Psoas muscle (tissue), 8 donors: ENCODE results near the gene RAPGEF5. TPM values are rescaled to one million over a fixed set of nuclear protein-coding genes. Genes with fewer than 3 reads are reported as not detected.

Source experiments
- ATAC-seq, 4 donors: fragments of 200-7000 bp; cut with Tn5 transposase; one replicate each; pipeline ENCODE4 v1.9.1; 2020; ENCODE audit warnings: moderate library complexity in 3 of 4, mild to moderate bottlenecking in 2 of 4
- DNase-seq, 2 donors: peaks; one replicate each; pipeline ENCODE4 v3.0.0-alpha.2; 2020
- H3K27ac ChIP-seq: fragments of 200-600 bp; one replicate; pipeline ENCODE4 v1.8.0; 2022
- H3K27me3 ChIP-seq, 3 donors: fragments of 200-600 bp in 1 of 3; one replicate each; pipeline versions ENCODE4 v1.6.1 to v1.8.0; 2013 to 2022; ENCODE audit warnings: low read length in 2 of 3, mild to moderate bottlenecking in 2 of 3, moderate library complexity in 1 of 3; ENCODE audit not compliant: insufficient read depth in 3 of 3
- H3K36me3 ChIP-seq, 2 donors: fragments of 200-600 bp in 1 of 2; one replicate each; pipeline versions ENCODE4 v1.6.1 to v1.8.0; 2013 to 2022; ENCODE audit warnings: low read depth in 1 of 2, mild to moderate bottlenecking in 1 of 2, moderate library complexity in 1 of 2; ENCODE audit not compliant: insufficient read depth in 1 of 2
- H3K4me1 ChIP-seq: fragments of 200-600 bp; one replicate; pipeline ENCODE4 v1.8.0; 2022
- H3K4me3 ChIP-seq: fragments of 200-600 bp; one replicate; pipeline ENCODE4 v1.8.0; 2022; ENCODE audit warnings: mild to moderate bottlenecking
- H3K9me3 ChIP-seq: fragments of 200-600 bp; one replicate; pipeline ENCODE4 v1.8.0; 2022
- CTCF ChIP-seq: fragments of 200-600 bp; IDR thresholded peaks from one replicate; pipeline ENCODE4 v1.8.0; 2022; ENCODE audit warnings: antibody characterized with exemption
- WGBS, 3 donors: extraction: QIAGEN DNeasy Blood & Tissue Kit; methylation state at CpG; one replicate each; pipeline versions ENCODE4 v1.1.6 to v1.1.7; 2013; 5-methylcytosine and 5-hydroxymethylcytosine counted together
- intact Hi-C, 2 donors: fragments of 100-400 bp; cut with DNase I; formaldehyde crosslinking; loops; one replicate each; pipeline versions ENCODE4 v1.11.0 to v1.14.2; 2022
- polyA plus RNA-seq, 3 donors: library from polyadenylated mRNA; stranded (reverse); fragments of 200-250 nt; gene quantifications; one replicate each; pipeline ENCODE4 v1.2.3, GENCODE V29; 2013
- total RNA-seq, 4 donors: library from RNA; stranded (reverse); fragmentation: NEBNext Ultra II Directional in 2 of 4; extraction: Animal tissue kit (Norgen Biotek cat#: 25700) in 2 of 4; gene quantifications; one replicate each; pipeline versions ENCODE4 v1.2.1 to v1.2.4, GENCODE V29; 2021 to 2023
- donor health status: healthy with polysubstance abuse.
- donor health status: DM: no; HTN: no; CAD: no; lungs with moderate emphysema.
- donor health status: Bipolar disorder and iron deficiency.
- donor health status: healthy.
- donor health status: DM: yes; HTN: yes; CAD: no.
- donor health status: DM: no; HTN: no; CAD: no.
- donor health status: DM: no; HTN: no; CAD: no.
- donor health status: DM: yes; HTN: yes; CAD: no.

Gene RAPGEF5
- total and polyA plus RNA-seq, 7 donors, result 2.6 to 10.8 (median 5.5) TPM

- Histone ChIP-seq H3K27me3 (no peaks in the 10 kb centered on the region), H3K36me3 (no peaks in the 10 kb centered on the region), H3K9me3 (no peaks in the 10 kb centered on the region), H3K4me3 (no peak overlapping the region), H3K27ac (no peak overlapping the region), H3K4me1 (no peaks in the 10 kb centered on the region)
- ATAC-seq, result no peak
- no peak for TF ChIP-seq CTCF
- intact Hi-C loops, result no loop called here
- no peak for DNase-seq
- 62 to 83% (median 76%) methylated on average over 2 of the region's 2 CpGs for WGBS, 3 donors
Measured at GRCh38 chr7:22402250-22402649, 45.3 kb upstream of the RAPGEF5 start.

- intact Hi-C loops, result no loop called here
- no peak for TF ChIP-seq CTCF
- 87 to 91% (median 88%) methylated on average over 3 of the region's 3 CpGs for WGBS, 3 donors
Measured at GRCh38 chr7:22400936-22401553, 44.1 kb upstream of the RAPGEF5 start.

GRCh38 chr7:22400150-22400814, 43.3 kb upstream of the RAPGEF5 start:
- Histone ChIP-seq H3K9me3 (no peaks in the 10 kb centered on the region), H3K4me3 (no peak overlapping the region), H3K36me3 (no peaks in the 10 kb centered on the region), H3K4me1 (no peaks in the 10 kb centered on the region), H3K27ac (no peak overlapping the region), H3K27me3 (no peaks in the 10 kb centered on the region)
- WGBS, 3 donors, result 66 to 79% (median 73%) methylated on average over 10 of the region's 10 CpGs
- TF ChIP-seq CTCF, result no peak
- DNase-seq (no peak), ATAC-seq (no peak)
- intact Hi-C loops, result no loop called here

More at GRCh38 chr7:22400936-22401553, 44.1 kb upstream of the RAPGEF5 start:
- ATAC-seq (no peak), DNase-seq (no peak)
- Histone ChIP-seq H3K36me3 (no peaks in the 10 kb centered on the region), H3K4me1 (no peaks in the 10 kb centered on the region), H3K9me3 (no peaks in the 10 kb centered on the region), H3K27ac (no peak overlapping the region), H3K27me3 (no peaks in the 10 kb centered on the region), H3K4me3 (no peak overlapping the region)

GRCh38 chr7:22399546-22399945, 42.6 kb upstream of the RAPGEF5 start:
- no peak for ATAC-seq
- H3K9me3 ChIP-seq, result no peaks in the 10 kb centered on the region
- TF ChIP-seq CTCF, result no peak
- H3K27ac ChIP-seq, result no peak overlapping the region
- no peaks in the 10 kb centered on the region for H3K4me1 ChIP-seq
- 71 to 79% (median 76%) methylated on average over 2 of the region's 2 CpGs for WGBS, 3 donors
- no peaks in the 10 kb centered on the region for H3K27me3 ChIP-seq
- DNase-seq, result no peak
- intact Hi-C loops, result no loop called here
- no peak overlapping the region for H3K4me3 ChIP-seq
- no peaks in the 10 kb centered on the region for H3K36me3 ChIP-seq
